HL-60/S4 treated with retinoic acid at 250 ng/mL for 4 days and 3 days (cell line): ENCODE data around the gene KIAA2012.

Experiments
- in situ Hi-C: fragments of 300-500 bp; cut with MboI; formaldehyde crosslinking; loops from 2 replicates; pipeline ENCODE4 v1.7.0; 2022; ENCODE audit warnings: low sequenced_read_pairs

KIAA2012 gene

DNA sequence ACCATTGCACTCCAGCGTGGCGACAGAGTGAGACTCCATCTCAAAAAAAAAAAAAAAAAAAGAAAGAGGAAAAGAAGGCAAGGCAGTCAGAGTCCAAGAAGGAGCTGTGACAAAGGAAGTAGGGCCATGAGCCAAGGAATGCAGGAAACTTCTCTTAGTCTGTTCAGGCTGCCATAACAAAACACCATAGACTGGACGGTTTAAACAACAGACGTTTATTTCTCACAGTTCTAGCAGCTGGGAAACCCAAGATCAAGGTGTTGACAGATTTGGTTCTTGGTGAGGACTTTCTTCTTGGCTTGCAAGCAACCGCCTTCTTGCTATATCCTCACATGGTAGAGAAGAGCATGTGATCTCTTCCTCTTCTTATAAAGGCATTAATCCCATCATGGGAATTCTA is 178.4 kb downstream of the KIAA2012 start:
- in situ Hi-C loops: no loop called here
